ENCODE results near the gene WDR1.

The WDR1 gene

GRCh38 chr4:10066206-10066605 lies 50.4 kb downstream of the WDR1 start:
- no peak for FAIRE-seq

- no peak for FAIRE-seq
Measured at GRCh38 chr4:10063544-10064300, 52.9 kb downstream of the WDR1 start.

DNA sequence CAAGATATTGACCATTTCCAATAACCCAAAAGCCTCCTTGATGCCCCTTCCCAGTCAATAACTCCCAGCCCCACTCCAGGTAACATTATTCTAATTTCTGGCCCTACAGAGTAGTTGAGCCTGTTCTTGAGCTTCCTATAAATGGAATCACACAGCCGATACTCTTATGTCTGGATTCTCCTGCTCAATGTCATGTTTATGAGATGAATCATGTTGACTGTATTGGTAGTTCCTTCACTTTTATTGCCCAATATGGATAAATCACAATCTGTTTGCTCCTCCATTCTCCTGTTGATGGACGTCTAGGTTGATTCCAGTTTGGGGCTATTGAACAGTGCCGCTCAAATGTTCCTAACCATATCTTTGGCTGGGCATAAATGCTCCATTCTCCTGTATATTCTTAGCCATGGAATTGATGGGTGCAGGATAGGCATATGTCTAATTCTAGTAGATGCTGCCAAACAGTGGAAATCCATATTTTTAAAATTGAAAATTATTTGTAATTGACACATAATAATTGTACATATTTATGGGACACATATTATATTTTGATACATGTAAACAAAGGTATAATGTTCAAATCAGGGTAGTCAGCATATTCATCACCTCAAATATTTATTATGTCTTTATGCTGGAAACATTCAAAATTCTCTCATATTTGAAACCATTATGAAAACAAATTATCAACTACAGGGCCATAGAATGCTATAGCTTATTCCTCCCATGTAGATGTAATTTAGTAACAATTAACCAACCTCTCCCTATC lies 54.8 kb downstream of the WDR1 start:
- no peak for FAIRE-seq

DNA sequence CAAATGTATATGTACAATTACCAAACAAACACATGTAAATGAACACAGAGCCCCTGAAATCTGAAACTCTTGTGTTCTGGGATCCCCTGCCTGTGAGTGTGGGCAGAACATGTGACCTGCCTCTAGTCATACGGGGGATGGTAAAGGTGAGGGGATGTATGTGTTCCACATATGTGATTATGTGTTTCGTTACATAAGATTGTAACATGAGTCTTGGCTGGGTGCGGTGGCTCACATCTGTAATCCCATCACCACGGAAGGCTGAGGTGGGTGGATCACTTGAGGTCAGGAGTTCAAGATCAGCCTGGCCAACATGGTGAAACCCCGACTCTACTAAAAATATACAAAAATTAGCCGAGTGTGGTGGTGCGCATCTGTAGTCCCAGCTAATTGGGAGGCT lies 58.2 kb downstream of the WDR1 start:
- FAIRE-seq, result no peak

DNA sequence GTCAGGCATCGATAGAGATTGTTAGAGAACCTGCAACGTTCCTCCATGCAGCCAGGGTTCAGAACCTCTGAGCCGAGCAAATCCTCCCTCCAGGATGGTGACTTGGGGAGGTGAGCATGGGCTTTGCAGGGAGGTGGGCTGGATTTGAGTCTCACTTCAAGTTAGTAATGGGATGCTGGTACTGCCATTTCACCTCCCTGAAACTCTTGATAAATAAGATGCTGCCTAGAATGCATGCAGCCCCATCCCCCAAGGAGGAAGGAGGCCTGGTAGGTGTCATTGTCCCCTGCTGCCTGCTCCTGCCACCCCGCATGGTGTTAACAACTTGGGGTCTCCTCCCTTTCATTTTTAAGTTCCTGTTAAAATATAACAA lies 59.6 kb downstream of the WDR1 start:
- no peak for FAIRE-seq

GRCh38 chr4:10056334-10057022 lies 60.1 kb downstream of the WDR1 start:
- no peak for FAIRE-seq

GRCh38 chr4:10055871-10056270 lies 60.7 kb downstream of the WDR1 start:
- no peak for FAIRE-seq

GRCh38 chr4:10054571-10055041 lies 62.0 kb downstream of the WDR1 start:
- no peak for FAIRE-seq

- no peak for FAIRE-seq
Measured at GRCh38 chr4:10053635-10054453, 62.8 kb downstream of the WDR1 start.

- no peak for FAIRE-seq
Measured at GRCh38 chr4:10051517-10052135, 65.0 kb downstream of the WDR1 start.

GRCh38 chr4:10050721-10051120 lies 65.9 kb downstream of the WDR1 start:
- no peak for FAIRE-seq

- no peak for FAIRE-seq
Measured at GRCh38 chr4:10050261-10050661, 66.3 kb downstream of the WDR1 start.

DNA sequence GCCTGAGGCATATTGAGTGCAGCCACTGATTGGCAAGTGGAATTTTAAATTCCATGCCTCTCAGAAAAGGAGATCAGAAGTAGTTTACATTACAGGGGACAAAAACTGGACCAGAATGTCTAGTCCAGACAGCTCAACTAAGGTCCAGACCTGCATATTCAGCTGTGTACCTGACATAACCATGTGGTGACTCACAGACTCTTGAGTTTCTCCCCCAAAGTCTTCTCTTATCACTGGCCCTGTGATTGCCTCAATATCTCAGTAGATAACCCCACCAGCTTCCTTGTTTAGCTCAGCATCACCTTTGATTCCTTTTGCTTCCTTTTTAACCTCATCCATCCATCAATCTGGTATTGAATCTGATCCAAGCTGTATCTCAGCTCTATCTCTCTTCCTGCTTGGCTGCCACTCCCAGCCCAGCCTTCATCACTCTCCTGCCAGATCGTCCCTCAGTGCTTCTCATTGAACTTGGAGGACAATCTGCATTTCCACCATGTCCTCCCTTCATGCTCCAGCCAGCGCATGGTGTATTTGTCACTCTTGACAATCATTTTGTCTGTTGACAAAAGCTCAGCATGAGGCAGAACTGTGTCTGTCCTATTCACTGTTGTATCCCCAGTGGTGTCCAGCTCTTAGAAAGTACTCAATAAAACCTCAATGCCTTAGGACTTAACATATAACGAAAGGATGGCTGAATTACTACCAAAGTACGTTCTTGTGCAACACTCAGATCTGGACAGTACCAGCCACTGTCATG lies 67.5 kb downstream of the WDR1 start:
- FAIRE-seq, result no peak

DNA sequence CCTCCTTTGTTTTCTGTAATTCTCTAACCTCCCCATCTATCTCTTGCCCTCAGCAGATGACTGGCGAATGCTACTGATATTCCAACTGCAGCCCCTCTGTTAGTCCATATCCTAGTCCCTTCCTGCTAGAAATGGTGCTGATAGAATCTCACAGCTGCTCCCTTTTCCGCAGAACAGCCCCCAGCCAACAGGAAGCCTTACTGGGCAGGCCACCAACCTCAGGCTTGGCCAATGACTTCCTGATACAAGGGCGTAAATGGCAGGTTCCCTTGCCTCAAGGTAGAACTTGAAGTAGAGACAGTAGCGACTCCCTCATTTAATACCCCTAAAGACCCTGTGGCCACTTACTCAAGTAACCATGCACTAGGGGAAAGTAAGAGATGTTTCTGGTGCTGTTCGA lies 68.6 kb downstream of the WDR1 start:
- FAIRE-seq, result no peak

DNA sequence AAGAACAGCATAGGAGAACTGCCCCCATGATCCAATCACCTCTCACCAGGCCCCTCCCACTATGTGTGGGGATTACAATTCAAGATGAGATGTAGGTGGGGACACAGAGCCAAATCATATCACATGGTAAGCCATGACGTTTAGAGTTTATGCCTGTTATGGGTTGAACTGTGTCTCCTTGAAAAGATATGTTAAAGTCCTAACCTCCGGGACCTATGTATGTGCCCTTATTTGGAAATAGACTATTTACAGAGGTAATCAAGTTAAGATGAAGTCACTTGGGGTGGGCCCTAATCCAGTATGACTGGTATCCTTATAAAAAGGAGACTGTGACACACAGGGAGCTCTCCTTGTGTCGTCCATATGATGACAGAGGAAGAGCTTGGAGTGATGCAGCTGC lies 70.1 kb downstream of the WDR1 start:
- FAIRE-seq, result no peak

- no peak for FAIRE-seq
Measured at GRCh38 chr4:10045481-10045880, 71.1 kb downstream of the WDR1 start.

GRCh38 chr4:10041036-10041435 lies 75.6 kb downstream of the WDR1 start:
- no peak for FAIRE-seq

DNA sequence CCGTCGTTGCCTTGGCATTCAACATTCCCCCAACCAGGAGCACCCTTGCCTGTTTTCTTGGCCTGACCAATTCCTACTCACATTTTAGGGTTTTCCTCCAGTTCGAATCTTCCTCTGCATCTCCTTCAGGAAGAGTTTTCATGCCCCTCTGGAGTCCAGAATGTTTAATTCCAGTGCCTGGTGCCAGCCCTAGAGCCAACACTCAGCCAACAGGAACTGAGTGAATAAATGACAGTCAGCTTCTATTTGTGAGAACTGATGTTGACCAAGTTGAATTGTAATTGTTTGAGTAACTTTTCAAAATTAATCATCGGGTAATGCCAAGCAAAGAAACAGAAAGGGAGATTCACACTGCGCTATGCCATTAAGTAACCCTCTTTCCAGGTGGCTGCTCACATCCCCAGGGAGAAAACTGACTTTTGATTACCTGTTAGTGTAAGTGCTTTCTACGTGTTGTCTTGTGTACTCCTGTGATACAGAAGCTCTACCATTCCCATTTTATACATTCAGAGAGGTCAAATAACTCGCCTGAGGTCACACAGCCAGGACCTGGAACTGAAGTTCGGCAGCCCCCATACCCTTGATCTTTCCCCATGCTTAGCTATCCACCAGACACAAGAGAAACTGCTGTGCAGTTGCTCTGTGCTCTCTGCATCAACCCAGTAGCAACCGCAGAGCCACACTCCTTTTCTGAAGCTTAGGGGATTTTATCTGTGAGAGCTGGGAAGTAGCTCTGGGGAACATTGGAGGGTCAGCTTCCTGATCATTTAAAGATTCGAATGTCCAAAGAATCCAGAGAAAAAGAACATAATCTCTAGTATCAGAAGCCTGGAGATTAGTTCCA lies 76.3 kb downstream of the WDR1 start:
- no peak for FAIRE-seq

- no peak for FAIRE-seq
Measured at GRCh38 chr4:10036807-10037342, 79.7 kb downstream of the WDR1 start.

GRCh38 chr4:10035130-10035529 lies 81.5 kb downstream of the WDR1 start:
- no peak for FAIRE-seq
